HepG2 (cell line): ENCODE results near the gene RAB3A. TPM values are rescaled to one million over a fixed set of nuclear protein-coding genes. Genes with fewer than 3 reads are reported as not detected.

Source experiments
- CHD2 ChIP-seq: IDR thresholded peaks from 2 replicates; pipeline ENCODE4 v1.6.1; 2011; ENCODE audit warnings: low read depth, low read length, improper control_type of control experiment
- FOXA3 ChIP-seq: IDR thresholded peaks from 2 replicates; pipeline ENCODE4 v1.6.1; 2016; ENCODE audit warnings: missing genetic modification reagents, missing compliant biosample characterization
- GTF2F1 ChIP-seq: fragments of 150-350 bp; IDR thresholded peaks from 2 replicates; pipeline ENCODE4 v1.6.1; 2014; ENCODE audit warnings: low read length
- HES4 ChIP-seq: sonication (generic); formaldehyde crosslinking; IDR thresholded peaks from 2 replicates; pipeline ENCODE4 v1.9.0; 2021; ENCODE audit warnings: mild to moderate bottlenecking, missing genetic modification reagents, borderline replicate concordance
- MTA3 ChIP-seq: sonication (generic); formaldehyde crosslinking; IDR thresholded peaks from 2 replicates; pipeline ENCODE4 v1.4.0; 2020; ENCODE audit warnings: missing genetic modification reagents
- PHF5A ChIP-seq: IDR thresholded peaks from one replicate; pipeline ENCODE4 v1.6.1; 2018; ENCODE audit warnings: low read depth, missing genetic modification reagents; ENCODE audit not compliant: unreplicated experiment
- POLR2AphosphoS5 ChIP-seq: IDR thresholded peaks from 2 replicates; pipeline ENCODE4 v1.6.1; 2012; ENCODE audit warnings: low read depth, low read length
- PPARG ChIP-seq: conservative IDR thresholded peaks from 2 replicates; pipeline ENCODE4 v1.6.1; 2016; ENCODE audit warnings: missing biosample characterization, missing genetic modification reagents
- RXRA ChIP-seq: sonication (generic); formaldehyde crosslinking; IDR thresholded peaks from 2 replicates; pipeline ENCODE4 v1.5.1; 2020; ENCODE audit warnings: missing genetic modification reagents
- SKI ChIP-seq: fragments of 450-650 bp; IDR thresholded peaks from one replicate; pipeline ENCODE4 v1.6.1; 2018; ENCODE audit warnings: mild to moderate bottlenecking; ENCODE audit not compliant: partially characterized antibody
- TCF12 ChIP-seq, 2 experiments: fragments of 450-650 bp in 1 of 2; sonication (generic) in 1 of 2; formaldehyde crosslinking in 1 of 2; IDR thresholded peaks; 2 replicates each; pipeline versions ENCODE4 v1.6.1 to v1.8.0; 2017 to 2022; ENCODE audit warnings: antibody characterized with exemption in 1 of 2, mild to moderate bottlenecking in 1 of 2, missing genetic modification reagents in 1 of 2, moderate library complexity in 1 of 2
- ZFYVE20 ChIP-seq: sonication (generic); formaldehyde crosslinking; IDR thresholded peaks from 2 replicates; pipeline ENCODE4 v1.8.0; 2023; ENCODE audit warnings: low read depth, mild to moderate bottlenecking, moderate library complexity, missing genetic modification reagents, borderline replicate concordance
- ZNF292 ChIP-seq: sonication (generic); formaldehyde crosslinking; IDR thresholded peaks from 2 replicates; pipeline ENCODE4 v1.8.1; 2022; ENCODE audit warnings: mild to moderate bottlenecking, low read depth, missing genetic modification reagents, borderline replicate concordance
- ZNF501 ChIP-seq: sonication (generic); formaldehyde crosslinking; IDR thresholded peaks from 2 replicates; pipeline ENCODE4 v1.5.1; 2020; ENCODE audit warnings: mild to moderate bottlenecking, moderate library complexity, missing genetic modification reagents
- ZNF530 ChIP-seq: sonication (generic); formaldehyde crosslinking; IDR thresholded peaks from 2 replicates; pipeline ENCODE4 v1.5.0; 2020; ENCODE audit warnings: low read depth, mild to moderate bottlenecking, missing genetic modification reagents
- ZNF644 ChIP-seq: IDR thresholded peaks from 2 replicates; pipeline ENCODE4 v1.6.1; 2016; ENCODE audit warnings: low read depth
- ZNF678 ChIP-seq: sonication (generic); formaldehyde crosslinking; IDR thresholded peaks from 2 replicates; pipeline ENCODE4 v1.4.0; 2020; ENCODE audit warnings: mild to moderate bottlenecking, missing genetic modification reagents
- ZNF713 ChIP-seq: sonication (generic); formaldehyde crosslinking; IDR thresholded peaks from 2 replicates; pipeline ENCODE4 v1.4.0; 2020; ENCODE audit warnings: mild to moderate bottlenecking, missing genetic modification reagents
- ZNF790 ChIP-seq: sonication (generic); formaldehyde crosslinking; IDR thresholded peaks from 2 replicates; pipeline ENCODE4 v1.8.0; 2022; ENCODE audit warnings: missing genetic modification reagents, mild to moderate bottlenecking, borderline replicate concordance
- polyA plus RNA-seq, 8 experiments: library from polyadenylated mRNA; depleted of rRNA in 3 of 8; stranded (reverse) in 7 of 8; unstranded in 1 of 8; fragments of >200 nt; fragmentation: Illumina TruSeq in 4 of 8; extraction: Trizol in 4 of 8; gene quantifications; 2 replicates each; pipeline versions ENCODE4 v1.2.1 to v1.2.3, GENCODE V29; 2011 to 2016; ENCODE audit warnings: low read depth in 4 of 8, missing spikeins in 1 of 8, mixed read lengths in 1 of 8; ENCODE audit not compliant: insufficient read depth in 1 of 8
- total RNA-seq, 5 experiments: library from RNA; depleted of rRNA; stranded (reverse); fragments of >200 nt; fragmentation: Illumina TruSeq; extraction: Trizol; gene quantifications; 2 replicates each; pipeline ENCODE4 v1.2.3, GENCODE V29; 2016; ENCODE audit warnings: low read depth in 1 of 5
- TF ChIP-seq, protein P1 (sequence below), 2 experiments: sonication (generic) in 1 of 2; formaldehyde crosslinking in 1 of 2; IDR thresholded peaks; 2 replicates each; pipeline versions ENCODE4 v1.5.1 to v1.6.1; 2011 to 2020; ENCODE audit warnings: borderline replicate concordance in 1 of 2, low read depth in 1 of 2, low read length in 1 of 2, mild to moderate bottlenecking in 1 of 2, missing genetic modification reagents in 1 of 2, moderate library complexity in 1 of 2
- TF ChIP-seq, protein P2 (sequence below): sonication (generic); formaldehyde crosslinking; IDR thresholded peaks from 2 replicates; pipeline ENCODE4 v1.5.0; 2020; ENCODE audit warnings: mild to moderate bottlenecking, missing genetic modification reagents, borderline replicate concordance
- TF ChIP-seq, protein P3 (sequence below): sonication (generic); formaldehyde crosslinking; IDR thresholded peaks from 2 replicates; pipeline ENCODE4 v1.9.0; 2021; ENCODE audit warnings: missing genetic modification reagents, borderline replicate concordance

The RAB3A gene
- total and polyA plus RNA-seq, 2 of the 13 experiments (the other 11 are each of a cell fraction or from before 2014, with no cell fraction given) = 0.58 to 0.98 TPM

DNA sequence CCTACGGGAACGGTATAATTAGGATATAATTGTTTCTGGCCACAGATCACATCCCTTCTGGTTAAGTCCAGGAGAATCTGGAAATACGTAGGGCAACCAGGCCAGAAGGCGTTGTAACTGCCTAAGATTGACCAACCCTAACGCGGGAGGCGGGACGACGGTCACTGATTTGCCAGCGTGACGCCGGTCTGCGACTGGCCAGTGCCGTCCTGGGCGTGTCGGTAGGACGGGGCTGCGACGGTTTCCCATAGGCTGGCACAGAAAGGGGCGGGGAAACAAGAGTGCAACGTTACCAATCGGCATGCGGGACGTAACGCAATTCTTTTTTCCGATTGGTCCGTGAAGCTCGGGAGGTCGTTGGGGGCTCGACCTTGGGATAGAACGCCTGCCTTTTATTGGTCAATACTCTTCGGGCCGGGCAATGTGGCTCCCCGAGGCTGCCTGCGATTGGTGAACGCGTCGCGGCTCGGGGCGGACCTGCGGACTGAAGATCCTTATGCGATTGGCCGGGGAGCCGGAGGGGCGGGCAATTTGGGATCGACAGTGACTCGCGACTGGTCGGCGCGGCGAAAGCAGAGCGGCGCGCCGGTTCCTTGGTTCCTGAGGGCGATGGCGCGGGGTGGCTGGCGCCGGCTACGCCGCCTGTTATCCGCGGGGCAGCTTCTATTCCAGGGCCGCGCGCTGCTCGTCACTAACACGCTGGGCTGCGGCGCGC, 11.0 kb downstream of the RAB3A start, which contains the start of gene MPV17L2 (continued):
- TF ChIP-seq ZNF678 (CRISPR knock-in tag) (no peak), PHF5A (CRISPR knock-in tag) (no peak), RXRA (no peak; the same call in 1 of the 2 replicates), ZNF644 (no peak), GTF2F1 (no peak), ZFYVE20 (CRISPR knock-in tag) (no peak), SKI (peak; percentile 28), ZNF790 (CRISPR knock-in tag) (0 out of 2 replicates have a peak, but pooled peaks have one; percentile 32), ZNF713 (CRISPR knock-in tag) (no peak), MTA3 (CRISPR knock-in tag) (no peak), PPARG (peak; percentile 6; the same call in 1 of the 2 replicates), HES4 (0 out of 2 replicates have a peak, but pooled peaks have one; percentile 18), CHD2 (0 out of 2 replicates have a peak, but pooled peaks have one; percentile 70), FOXA3 (CRISPR knock-in tag) (no peak), TCF12 (IDR thresholded peaks at IDR 0.05) (no peak), TCF12 (CRISPR knock-in tag; IDR thresholded peaks at IDR 0.05) (no peak), ZNF530 (CRISPR knock-in tag) (no peak), POLR2AphosphoS5 (peak; percentile 93), ZNF501 (CRISPR knock-in tag) (peak; percentile 69; the same call in 1 of the 2 replicates), ZNF292 (CRISPR knock-in tag) (no peak)
- TF ChIP-seq, protein P1, sequence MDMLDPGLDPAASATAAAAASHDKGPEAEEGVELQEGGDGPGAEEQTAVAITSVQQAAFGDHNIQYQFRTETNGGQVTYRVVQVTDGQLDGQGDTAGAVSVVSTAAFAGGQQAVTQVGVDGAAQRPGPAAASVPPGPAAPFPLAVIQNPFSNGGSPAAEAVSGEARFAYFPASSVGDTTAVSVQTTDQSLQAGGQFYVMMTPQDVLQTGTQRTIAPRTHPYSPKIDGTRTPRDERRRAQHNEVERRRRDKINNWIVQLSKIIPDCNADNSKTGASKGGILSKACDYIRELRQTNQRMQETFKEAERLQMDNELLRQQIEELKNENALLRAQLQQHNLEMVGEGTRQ (IDR thresholded peaks at IDR 0.05; ENCODE audit: low read depth, low read length) = no peak
- TF ChIP-seq, protein P1 (CRISPR knock-in tag; IDR thresholded peaks at IDR 0.05; ENCODE audit: borderline replicate concordance) = 0 out of 2 replicates have a peak, but pooled peaks have one; percentile 53
- TF ChIP-seq, protein P2, sequence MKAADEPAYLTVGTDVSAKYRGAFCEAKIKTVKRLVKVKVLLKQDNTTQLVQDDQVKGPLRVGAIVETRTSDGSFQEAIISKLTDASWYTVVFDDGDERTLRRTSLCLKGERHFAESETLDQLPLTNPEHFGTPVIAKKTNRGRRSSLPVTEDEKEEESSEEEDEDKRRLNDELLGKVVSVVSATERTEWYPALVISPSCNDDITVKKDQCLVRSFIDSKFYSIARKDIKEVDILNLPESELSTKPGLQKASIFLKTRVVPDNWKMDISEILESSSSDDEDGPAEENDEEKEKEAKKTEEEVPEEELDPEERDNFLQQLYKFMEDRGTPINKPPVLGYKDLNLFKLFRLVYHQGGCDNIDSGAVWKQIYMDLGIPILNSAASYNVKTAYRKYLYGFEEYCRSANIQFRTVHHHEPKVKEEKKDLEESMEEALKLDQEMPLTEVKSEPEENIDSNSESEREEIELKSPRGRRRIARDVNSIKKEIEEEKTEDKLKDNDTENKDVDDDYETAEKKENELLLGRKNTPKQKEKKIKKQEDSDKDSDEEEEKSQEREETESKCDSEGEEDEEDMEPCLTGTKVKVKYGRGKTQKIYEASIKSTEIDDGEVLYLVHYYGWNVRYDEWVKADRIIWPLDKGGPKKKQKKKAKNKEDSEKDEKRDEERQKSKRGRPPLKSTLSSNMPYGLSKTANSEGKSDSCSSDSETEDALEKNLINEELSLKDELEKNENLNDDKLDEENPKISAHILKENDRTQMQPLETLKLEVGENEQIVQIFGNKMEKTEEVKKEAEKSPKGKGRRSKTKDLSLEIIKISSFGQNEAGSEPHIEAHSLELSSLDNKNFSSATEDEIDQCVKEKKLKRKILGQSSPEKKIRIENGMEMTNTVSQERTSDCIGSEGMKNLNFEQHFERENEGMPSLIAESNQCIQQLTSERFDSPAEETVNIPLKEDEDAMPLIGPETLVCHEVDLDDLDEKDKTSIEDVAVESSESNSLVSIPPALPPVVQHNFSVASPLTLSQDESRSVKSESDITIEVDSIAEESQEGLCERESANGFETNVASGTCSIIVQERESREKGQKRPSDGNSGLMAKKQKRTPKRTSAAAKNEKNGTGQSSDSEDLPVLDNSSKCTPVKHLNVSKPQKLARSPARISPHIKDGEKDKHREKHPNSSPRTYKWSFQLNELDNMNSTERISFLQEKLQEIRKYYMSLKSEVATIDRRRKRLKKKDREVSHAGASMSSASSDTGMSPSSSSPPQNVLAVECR (CRISPR knock-in tag) = peak; percentile 94; the same call in 1 of the 2 replicates
- TF ChIP-seq, protein P3, sequence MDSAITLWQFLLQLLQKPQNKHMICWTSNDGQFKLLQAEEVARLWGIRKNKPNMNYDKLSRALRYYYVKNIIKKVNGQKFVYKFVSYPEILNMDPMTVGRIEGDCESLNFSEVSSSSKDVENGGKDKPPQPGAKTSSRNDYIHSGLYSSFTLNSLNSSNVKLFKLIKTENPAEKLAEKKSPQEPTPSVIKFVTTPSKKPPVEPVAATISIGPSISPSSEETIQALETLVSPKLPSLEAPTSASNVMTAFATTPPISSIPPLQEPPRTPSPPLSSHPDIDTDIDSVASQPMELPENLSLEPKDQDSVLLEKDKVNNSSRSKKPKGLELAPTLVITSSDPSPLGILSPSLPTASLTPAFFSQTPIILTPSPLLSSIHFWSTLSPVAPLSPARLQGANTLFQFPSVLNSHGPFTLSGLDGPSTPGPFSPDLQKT (CRISPR knock-in tag) = no peak
